ENCODE data around the gene C2CD2.

DNA sequence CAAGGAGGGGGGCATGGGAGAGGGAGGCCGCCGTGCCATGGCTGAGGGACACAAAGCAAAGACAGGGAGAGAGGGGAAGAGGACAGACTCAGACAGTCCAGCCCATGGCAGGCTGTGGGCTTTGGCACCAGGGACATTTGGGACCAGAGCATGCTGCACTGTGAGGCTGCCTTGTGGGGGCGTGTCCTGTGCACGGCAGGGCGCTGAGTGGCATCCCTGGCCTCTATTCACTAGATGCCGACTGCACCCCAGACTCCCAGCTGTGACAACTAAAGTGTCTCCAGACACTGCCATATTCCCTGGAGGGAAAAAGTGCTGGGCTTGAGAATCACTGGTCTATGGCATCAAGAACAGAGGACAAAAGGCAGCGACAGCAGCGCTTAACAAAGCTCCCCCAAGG is 56.1 kb downstream of the C2CD2 start:
- TF ChIP-seq, protein P1, sequence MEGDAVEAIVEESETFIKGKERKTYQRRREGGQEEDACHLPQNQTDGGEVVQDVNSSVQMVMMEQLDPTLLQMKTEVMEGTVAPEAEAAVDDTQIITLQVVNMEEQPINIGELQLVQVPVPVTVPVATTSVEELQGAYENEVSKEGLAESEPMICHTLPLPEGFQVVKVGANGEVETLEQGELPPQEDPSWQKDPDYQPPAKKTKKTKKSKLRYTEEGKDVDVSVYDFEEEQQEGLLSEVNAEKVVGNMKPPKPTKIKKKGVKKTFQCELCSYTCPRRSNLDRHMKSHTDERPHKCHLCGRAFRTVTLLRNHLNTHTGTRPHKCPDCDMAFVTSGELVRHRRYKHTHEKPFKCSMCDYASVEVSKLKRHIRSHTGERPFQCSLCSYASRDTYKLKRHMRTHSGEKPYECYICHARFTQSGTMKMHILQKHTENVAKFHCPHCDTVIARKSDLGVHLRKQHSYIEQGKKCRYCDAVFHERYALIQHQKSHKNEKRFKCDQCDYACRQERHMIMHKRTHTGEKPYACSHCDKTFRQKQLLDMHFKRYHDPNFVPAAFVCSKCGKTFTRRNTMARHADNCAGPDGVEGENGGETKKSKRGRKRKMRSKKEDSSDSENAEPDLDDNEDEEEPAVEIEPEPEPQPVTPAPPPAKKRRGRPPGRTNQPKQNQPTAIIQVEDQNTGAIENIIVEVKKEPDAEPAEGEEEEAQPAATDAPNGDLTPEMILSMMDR (IDR thresholded peaks at IDR 0.05) = no peak
- TF ChIP-seq POLR2A (IDR thresholded peaks at IDR 0.05) = no peak
- TF ChIP-seq EP300 (IDR thresholded peaks at IDR 0.05) = no peak

All from tibial nerve (tissue), 4 donors.